H9 (cell line): ENCODE measurements around the gene NEUROD2. TPM values are rescaled to one million over a fixed set of nuclear protein-coding genes. Genes with fewer than 3 reads are reported as not detected.
A peak's percentile ranks its signal among the peaks of the same experiment; 100 is the strongest.

Experiments used
- DNase-seq: peaks from one replicate; pipeline ENCODE4 v3.0.0-alpha.2; 2017
- H2AFZ ChIP-seq: one replicate; pipeline ENCODE4 v1.6.1; 2013; ENCODE audit warnings: mild to moderate bottlenecking, low read length, control low read depth, moderate library complexity
- H2AK5ac ChIP-seq: 2 replicates; pipeline ENCODE4 v1.6.1; 2013; ENCODE audit warnings: low read length, control low read depth, mixed read lengths; ENCODE audit not compliant: insufficient read length
- H2BK120ac ChIP-seq: one replicate; pipeline ENCODE4 v1.6.1; 2013; ENCODE audit warnings: low read depth, mild to moderate bottlenecking, low read length, control low read depth, inconsistent platforms; ENCODE audit not compliant: poor library complexity, severe bottlenecking
- H2BK12ac ChIP-seq: 2 replicates; pipeline ENCODE4 v1.6.1; 2013; ENCODE audit warnings: low read length, control low read depth, mixed read lengths, low read depth; ENCODE audit not compliant: insufficient read length
- H2BK15ac ChIP-seq: 2 replicates; pipeline ENCODE4 v1.6.1; 2013; ENCODE audit warnings: low read depth, low read length, control low read depth
- H2BK20ac ChIP-seq: one replicate; pipeline ENCODE4 v1.6.1; 2013; ENCODE audit warnings: low read depth, mild to moderate bottlenecking, low read length, control low read depth, inconsistent platforms; ENCODE audit not compliant: poor library complexity, severe bottlenecking
- H2BK5ac ChIP-seq: 2 replicates; pipeline ENCODE4 v1.6.1; 2013; ENCODE audit warnings: low read length, control low read depth, mixed read lengths; ENCODE audit not compliant: insufficient read length
- H3K14ac ChIP-seq: 2 replicates; pipeline ENCODE4 v1.6.1; 2013; ENCODE audit warnings: low read length, control low read depth; ENCODE audit not compliant: insufficient read depth
- H3K18ac ChIP-seq: 2 replicates; pipeline ENCODE4 v1.6.1; 2013; ENCODE audit warnings: low read depth, mild to moderate bottlenecking, mixed read lengths, low read length, control low read depth; ENCODE audit not compliant: insufficient read length
- H3K23ac ChIP-seq: 2 replicates; pipeline ENCODE4 v1.6.1; 2013; ENCODE audit warnings: low read length, control low read depth, mixed read lengths, low read depth; ENCODE audit not compliant: insufficient read length
- H3K23me2 ChIP-seq: 2 replicates; pipeline ENCODE4 v1.6.1; 2013; ENCODE audit warnings: low read depth, mild to moderate bottlenecking, mixed read lengths, low read length, control low read depth; ENCODE audit not compliant: insufficient read length, poor library complexity, severe bottlenecking
- H3K27ac ChIP-seq: 2 replicates; pipeline ENCODE4 v1.5.1; 2013; ENCODE audit warnings: low read length, control low read depth, mixed read lengths, low read depth; ENCODE audit not compliant: insufficient read length
- H3K27me3 ChIP-seq: 2 replicates; pipeline ENCODE4 v1.6.1; 2013; ENCODE audit warnings: low read length, control low read depth, inconsistent platforms; ENCODE audit not compliant: insufficient read depth
- H3K4ac ChIP-seq: 2 replicates; pipeline ENCODE4 v1.6.1; 2013; ENCODE audit warnings: low read depth, mild to moderate bottlenecking, control low read depth, inconsistent platforms, low read length, moderate library complexity
- H3K4me1 ChIP-seq: 2 replicates; pipeline ENCODE4 v1.6.1; 2013; ENCODE audit warnings: low read length, control low read depth, inconsistent platforms; ENCODE audit not compliant: insufficient read depth
- H3K4me2 ChIP-seq: 2 replicates; pipeline ENCODE4 v1.6.1; 2013; ENCODE audit warnings: low read length, control low read depth, mixed read lengths; ENCODE audit not compliant: insufficient read length, insufficient read depth
- H3K56ac ChIP-seq: 2 replicates; pipeline ENCODE4 v1.6.1; 2013; ENCODE audit warnings: low read depth, mild to moderate bottlenecking, mixed read lengths, low read length, control low read depth; ENCODE audit not compliant: insufficient read length
- H3K79me1 ChIP-seq: 2 replicates; pipeline ENCODE4 v1.6.1; 2013; ENCODE audit warnings: low read depth, mild to moderate bottlenecking, moderate library complexity, low read length, control low read depth, inconsistent platforms; ENCODE audit not compliant: insufficient read depth, poor library complexity, severe bottlenecking
- H3K79me2 ChIP-seq: 2 replicates; pipeline ENCODE4 v1.6.1; 2013; ENCODE audit warnings: low read length, control low read depth, inconsistent platforms; ENCODE audit not compliant: insufficient read depth
- H3K9ac ChIP-seq: 2 replicates; pipeline ENCODE4 v1.6.1; 2013; ENCODE audit warnings: low read length, control low read depth, mixed read lengths; ENCODE audit not compliant: insufficient read length; ENCODE audit errors: extremely low read depth
- H3K9me3 ChIP-seq: one replicate; pipeline ENCODE4 v1.6.1; 2013; ENCODE audit warnings: low read depth, low read length, inconsistent platforms; ENCODE audit not compliant: control insufficient read depth
- H3T11ph ChIP-seq: one replicate; pipeline ENCODE4 v1.6.1; 2013; ENCODE audit warnings: mild to moderate bottlenecking, low read length, control low read depth, inconsistent platforms
- H4K20me1 ChIP-seq: one replicate; pipeline ENCODE4 v1.6.1; 2013; ENCODE audit not compliant: control insufficient read depth, insufficient read length, insufficient read depth
- H4K5ac ChIP-seq: 2 replicates; pipeline ENCODE4 v1.6.1; 2013; ENCODE audit warnings: low read depth, mild to moderate bottlenecking, mixed read lengths, low read length, control low read depth; ENCODE audit not compliant: insufficient read length
- H4K8ac ChIP-seq: replicated peaks from 2 replicates; pipeline ENCODE4 v1.6.1; 2013; ENCODE audit warnings: low read length, control low read depth, mixed read lengths, low read depth; ENCODE audit not compliant: insufficient read length
- H4K91ac ChIP-seq: 2 replicates; pipeline ENCODE4 v1.6.1; 2013; ENCODE audit warnings: low read depth, mild to moderate bottlenecking, moderate library complexity, mixed read lengths, low read length, control low read depth; ENCODE audit not compliant: insufficient read length
- H3K27ac Mint-ChIP-seq, 3 experiments: 2 replicates in 2 of 3; 3 replicates in 1 of 3; pipeline ENCODE4 v1.8.0; 2020 to 2021; ENCODE audit warnings: mixed read lengths in 3 of 3, mild to moderate bottlenecking in 1 of 3, moderate library complexity in 1 of 3
- H3K27me3 Mint-ChIP-seq: 2 replicates; pipeline ENCODE4 v1.8.0; 2021; ENCODE audit warnings: low read depth, mild to moderate bottlenecking, moderate library complexity, mixed read lengths
- H3K36me3 Mint-ChIP-seq, 3 experiments: 2 replicates in 2 of 3; 3 replicates in 1 of 3; pipeline ENCODE4 v1.8.0; 2020 to 2021; ENCODE audit warnings: low read depth in 3 of 3, mixed read lengths in 3 of 3; ENCODE audit not compliant: insufficient read depth in 1 of 3
- H3K4me1 Mint-ChIP-seq, 2 experiments: 2 replicates each; pipeline ENCODE4 v1.8.0; 2020; ENCODE audit warnings: mixed read lengths in 2 of 2
- H3K4me3 Mint-ChIP-seq, 2 experiments: 2 replicates in 1 of 2; 3 replicates in 1 of 2; pipeline ENCODE4 v1.8.0; 2020 to 2021; ENCODE audit warnings: mild to moderate bottlenecking in 2 of 2, mixed read lengths in 2 of 2, moderate library complexity in 1 of 2
- H3K9me3 Mint-ChIP-seq, 2 experiments: 2 replicates in 1 of 2; 3 replicates in 1 of 2; pipeline ENCODE4 v1.8.0; 2020; ENCODE audit warnings: mild to moderate bottlenecking in 2 of 2, mixed read lengths in 2 of 2, moderate library complexity in 1 of 2
- WGBS: extraction: QIAGEN DNeasy Blood & Tissue Kit; methylation state at CpG from one replicate; pipeline ENCODE4 v1.1.7; 2013; ENCODE audit warnings: missing lambda C conversion rate, low lambda C conversion rate, mixed read lengths; ENCODE audit not compliant: insufficient read length; ENCODE audit errors: extremely low coverage; 5-methylcytosine and 5-hydroxymethylcytosine counted together
- total RNA-seq: library from RNA; stranded (reverse); gene quantifications from 2 replicates; pipeline ENCODE4 v1.2.1, GENCODE V29; 2021
- TF ChIP-seq, protein P1 (sequence below): fragments of 200-600 bp; sonication (generic); conservative IDR thresholded peaks from 3 replicates; pipeline ENCODE4 v1.8.0; 2021; ENCODE audit warnings: antibody characterized with exemption, mild to moderate bottlenecking

NEUROD2 gene
- total RNA-seq, 1 experiment from 2014 or later: not detected

DNA sequence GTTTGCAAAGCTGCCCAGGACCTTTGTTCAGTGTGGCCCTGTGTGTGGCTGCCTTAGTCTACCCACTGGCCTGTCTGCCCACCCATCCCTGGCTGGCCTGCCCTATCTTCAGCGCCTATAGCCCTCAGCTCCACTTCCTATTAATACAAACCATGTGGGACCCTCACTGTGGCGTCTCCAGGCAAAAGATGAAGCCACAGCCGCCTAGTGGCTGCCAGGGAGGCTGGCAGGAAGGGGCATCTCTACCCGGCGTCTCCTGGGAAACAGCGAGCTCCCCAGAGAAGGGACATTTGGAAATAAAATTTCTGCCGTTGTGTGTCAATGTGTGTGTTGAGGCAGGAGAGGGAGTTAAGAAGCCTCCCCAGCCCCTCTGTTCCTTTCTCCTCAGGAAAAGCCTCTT, 31.5 kb downstream of the NEUROD2 start:
- Histone ChIP-seq H3K14ac (no peak overlapping the region), H3K79me2 (no peaks in the 10 kb centered on the region), H3K9ac (no peak overlapping the region), H3K79me1 (no peaks in the 10 kb centered on the region), H3K4me2 (no peak overlapping the region), H3K56ac (no peak overlapping the region), H2AK5ac (no peak overlapping the region), H3K27me3 (no peaks in the 10 kb centered on the region), H3K23ac (no peak overlapping the region), H3T11ph (no peak overlapping the region), H4K91ac (no peak overlapping the region), H3K4me1 (peaks cover 12% of the 10 kb centered on the region), H2AFZ (no peak overlapping the region), H2BK20ac (no peak overlapping the region), H3K9me3 (no peaks in the 10 kb centered on the region), H3K23me2 (peaks cover 3% of the 10 kb centered on the region), H2BK12ac (no peak overlapping the region), H3K18ac (no peak overlapping the region), H3K27ac (no peak overlapping the region), H3K4ac (no peak overlapping the region), H2BK15ac (no peak overlapping the region), H4K5ac (no peak overlapping the region), H4K8ac (no peak overlapping the region), H2BK5ac (no peak overlapping the region), H4K20me1 (no peaks in the 10 kb centered on the region), H2BK120ac (no peak overlapping the region)
- peaks cover 0 to 6% (median 2%) of the 10 kb centered on the region in 3 experiments; a peak in 3 of 7 replicates for H3K36me3 Mint-ChIP-seq
- H3K4me1 Mint-ChIP-seq: peaks cover 37 to 43% of the 10 kb centered on the region in 2 experiments
- peaks cover 0 to 3% of the 10 kb centered on the region in 2 experiments; a peak in 2 of 5 replicates for H3K9me3 Mint-ChIP-seq
- H3K27ac Mint-ChIP-seq: no peak overlapping the region
- H3K27me3 Mint-ChIP-seq: peaks cover 48% of the 10 kb centered on the region
- H3K4me3 Mint-ChIP-seq: no peak overlapping the region
- peak; percentile 79 for DNase-seq
- TF ChIP-seq, protein P1, sequence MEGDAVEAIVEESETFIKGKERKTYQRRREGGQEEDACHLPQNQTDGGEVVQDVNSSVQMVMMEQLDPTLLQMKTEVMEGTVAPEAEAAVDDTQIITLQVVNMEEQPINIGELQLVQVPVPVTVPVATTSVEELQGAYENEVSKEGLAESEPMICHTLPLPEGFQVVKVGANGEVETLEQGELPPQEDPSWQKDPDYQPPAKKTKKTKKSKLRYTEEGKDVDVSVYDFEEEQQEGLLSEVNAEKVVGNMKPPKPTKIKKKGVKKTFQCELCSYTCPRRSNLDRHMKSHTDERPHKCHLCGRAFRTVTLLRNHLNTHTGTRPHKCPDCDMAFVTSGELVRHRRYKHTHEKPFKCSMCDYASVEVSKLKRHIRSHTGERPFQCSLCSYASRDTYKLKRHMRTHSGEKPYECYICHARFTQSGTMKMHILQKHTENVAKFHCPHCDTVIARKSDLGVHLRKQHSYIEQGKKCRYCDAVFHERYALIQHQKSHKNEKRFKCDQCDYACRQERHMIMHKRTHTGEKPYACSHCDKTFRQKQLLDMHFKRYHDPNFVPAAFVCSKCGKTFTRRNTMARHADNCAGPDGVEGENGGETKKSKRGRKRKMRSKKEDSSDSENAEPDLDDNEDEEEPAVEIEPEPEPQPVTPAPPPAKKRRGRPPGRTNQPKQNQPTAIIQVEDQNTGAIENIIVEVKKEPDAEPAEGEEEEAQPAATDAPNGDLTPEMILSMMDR: peak; percentile 80
- no CpG with 5 or more reads among the region's 7 CpGs for WGBS
